ENCODE data around the gene ESYT3.

DNA sequence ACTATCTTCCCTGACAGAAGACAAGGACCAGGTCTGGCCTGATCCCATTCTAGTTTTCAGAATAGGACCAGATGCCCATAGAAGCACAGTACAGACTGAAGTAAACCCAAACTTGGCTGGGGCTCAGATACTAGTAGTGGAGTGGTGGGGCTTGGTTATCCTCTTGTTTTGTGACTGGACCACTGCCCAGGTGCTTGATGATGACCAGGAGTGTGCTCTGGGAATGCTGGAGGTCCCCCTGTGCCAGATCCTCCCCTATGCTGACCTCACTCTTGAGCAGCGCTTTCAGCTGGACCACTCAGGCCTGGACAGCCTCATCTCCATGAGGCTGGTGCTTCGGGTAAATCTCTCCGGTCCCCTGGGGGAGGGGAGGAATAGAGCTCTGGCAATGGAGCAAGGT lies 36.3 kb downstream of the ESYT3 start:
- TF ChIP-seq, protein P1, sequence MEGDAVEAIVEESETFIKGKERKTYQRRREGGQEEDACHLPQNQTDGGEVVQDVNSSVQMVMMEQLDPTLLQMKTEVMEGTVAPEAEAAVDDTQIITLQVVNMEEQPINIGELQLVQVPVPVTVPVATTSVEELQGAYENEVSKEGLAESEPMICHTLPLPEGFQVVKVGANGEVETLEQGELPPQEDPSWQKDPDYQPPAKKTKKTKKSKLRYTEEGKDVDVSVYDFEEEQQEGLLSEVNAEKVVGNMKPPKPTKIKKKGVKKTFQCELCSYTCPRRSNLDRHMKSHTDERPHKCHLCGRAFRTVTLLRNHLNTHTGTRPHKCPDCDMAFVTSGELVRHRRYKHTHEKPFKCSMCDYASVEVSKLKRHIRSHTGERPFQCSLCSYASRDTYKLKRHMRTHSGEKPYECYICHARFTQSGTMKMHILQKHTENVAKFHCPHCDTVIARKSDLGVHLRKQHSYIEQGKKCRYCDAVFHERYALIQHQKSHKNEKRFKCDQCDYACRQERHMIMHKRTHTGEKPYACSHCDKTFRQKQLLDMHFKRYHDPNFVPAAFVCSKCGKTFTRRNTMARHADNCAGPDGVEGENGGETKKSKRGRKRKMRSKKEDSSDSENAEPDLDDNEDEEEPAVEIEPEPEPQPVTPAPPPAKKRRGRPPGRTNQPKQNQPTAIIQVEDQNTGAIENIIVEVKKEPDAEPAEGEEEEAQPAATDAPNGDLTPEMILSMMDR (IDR thresholded peaks at IDR 0.05 in 4 of 5, conservative IDR thresholded peaks at IDR 0.05 in 1 of 5) = no peak
- TF ChIP-seq POLR2A (IDR thresholded peaks at IDR 0.05) = no peak

Measured in gastrocnemius medialis (tissue), 4 donors.